Fibroblast of villous mesenchyme (primary cell): ENCODE results near the gene EMILIN2. TPM values are rescaled to one million over a fixed set of nuclear protein-coding genes. Genes with fewer than 3 reads are reported as not detected.

ENCODE experiments used
- DNase-seq: peaks from one replicate; pipeline ENCODE4 v3.0.0-alpha.2; 2010; ENCODE audit warnings: low read depth
- H3K4me3 ChIP-seq: 2 replicates; pipeline ENCODE4 v1.5.1; 2011; ENCODE audit warnings: low read depth, mild to moderate bottlenecking, low read length
- total RNA-seq: library from RNA; depleted of rRNA; stranded (reverse); fragments of >200 nt; gene quantifications from 2 replicates; pipeline ENCODE4 v1.2.3, GENCODE V29; 2012
- TF ChIP-seq, protein P1 (sequence below): IDR thresholded peaks from 2 replicates; pipeline ENCODE4 v1.5.1; 2012; ENCODE audit warnings: low read depth, mild to moderate bottlenecking, low read length; ENCODE audit not compliant: insufficient read depth

EMILIN2 gene
- total RNA-seq, 1 donor = 16.4 TPM

DNA sequence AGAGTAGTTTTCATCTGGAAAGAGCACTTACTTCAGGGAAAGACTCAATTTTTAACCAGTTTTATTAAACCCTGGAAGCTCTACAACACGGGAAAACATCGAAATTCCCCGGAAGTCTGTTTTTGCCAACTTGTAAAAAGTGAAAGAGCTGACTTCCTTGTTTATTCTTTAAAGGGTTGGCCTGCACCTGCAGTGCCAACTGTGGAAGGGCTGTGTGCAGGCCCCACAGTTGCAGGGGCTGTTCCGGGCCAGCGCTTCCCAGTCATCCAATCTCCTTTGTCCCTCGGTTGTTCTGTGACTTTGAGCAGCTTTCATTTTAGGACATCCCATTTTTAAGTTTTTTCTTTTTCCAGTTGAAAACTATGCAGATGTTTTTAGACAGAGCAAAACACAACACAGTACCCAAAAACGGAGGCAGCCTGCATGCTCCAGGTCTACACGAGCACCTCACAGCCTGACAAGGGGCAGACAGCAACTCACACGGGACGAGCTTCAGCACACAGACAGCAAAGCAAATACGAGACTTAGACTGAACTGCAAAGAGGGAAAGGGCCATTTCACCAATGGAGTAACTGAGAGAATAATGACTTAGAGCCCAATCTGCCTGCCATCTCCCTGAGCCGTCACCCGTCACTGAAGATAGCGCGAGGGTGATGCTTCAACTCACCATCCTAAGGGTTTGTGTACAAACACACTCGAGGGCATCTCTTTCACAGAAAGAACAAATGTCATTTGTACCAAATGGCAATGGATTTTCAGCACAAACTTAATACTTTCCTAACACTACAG, 70.6 kb downstream of the EMILIN2 start:
- no peak overlapping the region for H3K4me3 ChIP-seq
- no peak for DNase-seq
- TF ChIP-seq, protein P1, sequence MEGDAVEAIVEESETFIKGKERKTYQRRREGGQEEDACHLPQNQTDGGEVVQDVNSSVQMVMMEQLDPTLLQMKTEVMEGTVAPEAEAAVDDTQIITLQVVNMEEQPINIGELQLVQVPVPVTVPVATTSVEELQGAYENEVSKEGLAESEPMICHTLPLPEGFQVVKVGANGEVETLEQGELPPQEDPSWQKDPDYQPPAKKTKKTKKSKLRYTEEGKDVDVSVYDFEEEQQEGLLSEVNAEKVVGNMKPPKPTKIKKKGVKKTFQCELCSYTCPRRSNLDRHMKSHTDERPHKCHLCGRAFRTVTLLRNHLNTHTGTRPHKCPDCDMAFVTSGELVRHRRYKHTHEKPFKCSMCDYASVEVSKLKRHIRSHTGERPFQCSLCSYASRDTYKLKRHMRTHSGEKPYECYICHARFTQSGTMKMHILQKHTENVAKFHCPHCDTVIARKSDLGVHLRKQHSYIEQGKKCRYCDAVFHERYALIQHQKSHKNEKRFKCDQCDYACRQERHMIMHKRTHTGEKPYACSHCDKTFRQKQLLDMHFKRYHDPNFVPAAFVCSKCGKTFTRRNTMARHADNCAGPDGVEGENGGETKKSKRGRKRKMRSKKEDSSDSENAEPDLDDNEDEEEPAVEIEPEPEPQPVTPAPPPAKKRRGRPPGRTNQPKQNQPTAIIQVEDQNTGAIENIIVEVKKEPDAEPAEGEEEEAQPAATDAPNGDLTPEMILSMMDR = no peak

DNA sequence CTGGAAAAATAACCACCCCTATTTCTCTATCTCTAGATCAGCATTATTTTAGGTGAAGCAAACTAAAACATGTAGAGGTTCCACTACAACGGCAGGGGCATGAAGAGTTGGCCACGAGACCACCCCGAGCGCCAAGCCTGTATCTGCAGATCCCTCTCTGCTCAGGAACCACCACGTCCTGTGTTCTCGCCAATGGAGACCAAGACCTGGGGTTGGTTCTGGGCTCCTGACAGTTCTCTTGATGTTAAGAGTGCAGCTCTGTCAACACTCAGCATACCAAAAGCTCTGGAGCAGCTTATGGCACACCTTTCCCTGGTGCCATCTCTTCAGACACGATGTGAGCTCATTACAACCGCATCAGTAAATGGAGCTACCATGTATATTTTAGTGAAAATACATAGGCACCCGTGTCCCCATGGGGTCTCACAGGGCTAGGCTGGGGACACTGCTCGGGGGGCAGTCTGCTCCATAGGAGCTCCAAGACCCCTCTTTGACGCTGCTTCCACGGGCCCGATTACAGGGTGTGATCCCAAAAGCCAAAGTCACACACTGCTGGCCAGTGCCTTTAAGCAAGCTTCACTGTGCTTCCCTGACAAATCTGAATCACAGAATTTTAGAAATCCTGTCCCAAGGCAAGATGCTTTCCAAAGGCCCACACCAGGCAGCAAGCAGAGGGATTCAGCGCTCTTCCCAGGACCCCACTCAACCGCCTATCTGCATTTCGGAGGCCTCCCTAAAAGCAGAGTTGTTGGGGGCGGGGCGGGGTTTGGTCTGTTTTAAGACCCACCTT, 72.2 kb downstream of the EMILIN2 start:
- TF ChIP-seq, protein P1 = no peak
- DNase-seq = no peak
- no peak overlapping the region for H3K4me3 ChIP-seq

DNA sequence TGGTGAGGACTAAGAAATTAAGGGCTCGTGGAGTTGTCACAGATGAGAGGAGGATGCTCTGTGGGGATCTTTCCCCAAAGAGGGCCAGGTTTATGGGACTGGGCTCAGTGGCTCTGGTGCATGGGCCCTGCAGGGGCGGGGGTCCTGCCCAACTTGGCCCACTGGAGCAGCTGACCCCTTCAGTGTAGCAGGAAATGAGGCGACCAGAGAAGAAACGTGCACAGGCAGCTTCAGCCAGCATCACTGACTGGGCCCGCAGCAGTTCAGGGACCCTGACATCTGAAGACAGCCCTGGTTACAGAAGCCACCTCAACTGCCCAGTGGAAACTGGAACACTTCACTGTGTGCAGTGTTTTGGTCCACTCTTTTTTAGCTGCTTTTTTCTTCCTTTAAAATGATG, 72.8 kb downstream of the EMILIN2 start:
- DNase-seq = no peak
- H3K4me3 ChIP-seq = no peak overlapping the region
- TF ChIP-seq, protein P1 = no peak

DNA sequence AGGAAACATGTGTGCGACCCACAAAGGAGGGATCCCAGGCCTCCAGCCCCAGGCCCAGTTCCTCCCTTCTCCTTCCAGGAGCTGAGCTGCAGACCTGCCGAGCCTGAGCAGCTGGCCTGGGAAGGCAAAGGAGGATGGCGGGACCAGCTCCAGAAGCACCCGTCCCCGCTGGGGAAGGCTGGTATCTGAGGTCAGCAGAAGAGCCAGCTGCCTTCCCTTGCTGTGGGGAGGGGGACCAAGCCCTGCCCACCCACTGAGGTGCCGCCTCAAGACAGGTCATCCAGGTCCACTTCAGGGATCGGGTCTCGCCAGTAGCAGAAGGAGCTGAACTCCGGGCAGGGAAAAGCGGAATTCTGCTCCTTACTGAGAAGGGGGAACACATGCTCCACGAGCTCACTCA, 73.2 kb downstream of the EMILIN2 start:
- TF ChIP-seq, protein P1 = no peak
- DNase-seq = no peak
- H3K4me3 ChIP-seq = no peak overlapping the region

DNA sequence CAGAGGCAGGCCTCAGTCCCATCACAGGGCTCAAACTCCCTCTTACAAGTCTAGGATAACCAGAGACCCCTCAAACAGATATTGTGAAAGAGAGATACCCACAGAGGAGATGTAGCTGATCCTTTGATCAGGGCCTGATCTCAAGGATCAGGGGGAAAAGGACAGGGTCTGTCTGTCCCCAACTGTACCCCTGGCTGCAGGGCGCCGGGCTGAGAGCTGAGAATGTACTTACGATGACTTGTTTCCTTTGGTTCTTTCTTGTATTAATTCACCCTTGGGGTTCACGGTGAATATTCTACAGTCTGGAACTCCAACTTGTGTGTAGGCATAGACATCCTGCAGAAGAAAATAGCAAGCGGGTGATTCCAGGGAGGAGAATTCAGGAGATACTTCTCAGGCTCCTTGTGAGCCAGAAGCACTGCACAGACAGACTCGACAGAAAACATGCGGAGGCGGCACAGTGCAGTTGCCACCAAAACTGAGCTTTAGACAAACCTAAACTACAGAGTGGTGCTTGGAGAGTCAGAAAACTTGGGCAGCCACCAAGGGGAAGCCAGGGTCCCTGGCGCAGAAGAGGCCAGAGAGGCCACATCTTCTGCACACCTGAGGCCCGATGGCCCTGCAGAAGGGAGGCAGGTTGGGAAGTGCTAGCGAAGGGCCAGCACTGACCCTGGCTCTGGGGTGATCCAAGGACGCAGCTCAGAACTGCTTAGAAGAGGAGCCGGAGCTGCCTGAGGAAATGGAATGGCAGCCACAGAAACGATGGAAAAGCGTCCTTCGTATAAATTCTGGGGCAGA, 73.9 kb downstream of the EMILIN2 start:
- TF ChIP-seq, protein P1 = no peak
- no peak overlapping the region for H3K4me3 ChIP-seq
- DNase-seq = no peak

DNA sequence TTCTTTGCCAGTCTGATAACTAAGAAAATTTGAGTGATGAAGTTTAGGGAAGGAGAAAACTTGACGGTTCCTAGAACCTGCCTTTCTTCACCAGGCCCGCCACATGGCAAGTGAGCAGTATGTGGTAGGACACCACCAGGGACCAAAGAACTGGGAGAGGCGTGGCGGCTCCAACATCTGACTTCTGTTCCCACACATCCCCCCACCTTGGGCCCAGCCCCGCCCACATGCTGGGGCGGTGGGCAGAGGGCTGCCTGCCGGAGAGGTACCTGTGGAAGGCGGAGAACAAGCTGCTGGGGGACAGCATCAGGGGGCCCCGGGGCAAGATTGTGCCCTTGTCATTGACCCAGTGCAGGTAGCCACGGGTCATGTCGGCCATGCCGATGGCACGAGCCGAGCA, 75.0 kb downstream of the EMILIN2 start:
- DNase-seq = no peak
- H3K4me3 ChIP-seq = no peak overlapping the region
- TF ChIP-seq, protein P1 = no peak
